ENCODE data around the gene CYP4F2.
"Not testable (repeated sequence)": the region's sequence is repeated elsewhere in the genome, so short reads cannot be mapped to it uniquely, and the experiment has no call there.

Gene CYP4F2

DNA sequence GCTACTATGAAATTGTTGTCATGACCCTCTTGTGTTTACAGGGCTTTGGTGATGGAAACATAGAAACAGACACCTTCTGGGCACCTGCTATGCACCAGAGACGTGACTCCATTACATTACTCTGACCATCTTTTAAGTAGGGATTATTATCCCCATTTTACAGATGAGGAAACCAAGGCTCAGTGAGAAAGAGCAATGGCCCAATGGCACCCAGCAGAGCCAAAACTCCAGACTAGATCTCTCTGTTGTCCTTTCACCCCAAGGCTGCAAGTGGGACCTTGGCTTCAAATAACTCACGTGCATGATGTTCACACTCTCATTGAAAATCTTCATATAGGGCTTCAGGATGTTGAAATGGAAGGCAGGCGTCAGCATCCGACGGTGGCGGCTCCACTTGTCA lies 5.9 kb downstream of the CYP4F2 start:
- POLR2A ChIA-PET = no interaction called here
- TF ChIP-seq, protein P1, sequence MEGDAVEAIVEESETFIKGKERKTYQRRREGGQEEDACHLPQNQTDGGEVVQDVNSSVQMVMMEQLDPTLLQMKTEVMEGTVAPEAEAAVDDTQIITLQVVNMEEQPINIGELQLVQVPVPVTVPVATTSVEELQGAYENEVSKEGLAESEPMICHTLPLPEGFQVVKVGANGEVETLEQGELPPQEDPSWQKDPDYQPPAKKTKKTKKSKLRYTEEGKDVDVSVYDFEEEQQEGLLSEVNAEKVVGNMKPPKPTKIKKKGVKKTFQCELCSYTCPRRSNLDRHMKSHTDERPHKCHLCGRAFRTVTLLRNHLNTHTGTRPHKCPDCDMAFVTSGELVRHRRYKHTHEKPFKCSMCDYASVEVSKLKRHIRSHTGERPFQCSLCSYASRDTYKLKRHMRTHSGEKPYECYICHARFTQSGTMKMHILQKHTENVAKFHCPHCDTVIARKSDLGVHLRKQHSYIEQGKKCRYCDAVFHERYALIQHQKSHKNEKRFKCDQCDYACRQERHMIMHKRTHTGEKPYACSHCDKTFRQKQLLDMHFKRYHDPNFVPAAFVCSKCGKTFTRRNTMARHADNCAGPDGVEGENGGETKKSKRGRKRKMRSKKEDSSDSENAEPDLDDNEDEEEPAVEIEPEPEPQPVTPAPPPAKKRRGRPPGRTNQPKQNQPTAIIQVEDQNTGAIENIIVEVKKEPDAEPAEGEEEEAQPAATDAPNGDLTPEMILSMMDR (IDR thresholded peaks at IDR 0.05; ENCODE audit: control extremely low read depth, extremely low read depth, low read depth, missing control alignments) = no peak
- DNase-seq (ENCODE audit: extremely low spot score) = no peak
- CTCF ChIA-PET = no interaction called here

DNA sequence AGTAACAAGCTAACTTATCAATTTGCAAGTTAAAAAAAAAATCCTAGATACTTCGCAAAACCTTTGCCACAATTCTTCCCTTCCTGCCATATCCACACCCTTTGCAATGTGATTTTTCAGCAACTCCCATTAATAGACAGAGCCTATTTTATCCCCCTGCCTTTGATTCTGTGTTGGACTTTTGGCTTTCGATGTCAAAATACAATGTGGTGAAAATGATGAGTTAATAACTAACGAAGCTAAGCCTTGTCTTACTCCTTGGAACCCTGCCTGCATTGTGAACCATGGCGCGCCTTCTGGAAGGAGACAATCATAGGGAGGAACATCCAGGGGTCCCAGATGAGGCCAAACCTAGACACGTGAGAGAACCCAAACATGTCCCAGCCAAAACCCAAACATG lies 6.4 kb downstream of the CYP4F2 start:
- POLR2A ChIA-PET = no interaction called here
- TF ChIP-seq, protein P1 (IDR thresholded peaks at IDR 0.05; ENCODE audit: control extremely low read depth, extremely low read depth, low read depth, missing control alignments) = no peak
- CTCF ChIA-PET = no interaction called here
- DNase-seq (ENCODE audit: extremely low spot score) = no peak

GRCh38 chr19:15889339-15889738 lies 8.5 kb downstream of the CYP4F2 start:
- DNase-seq (ENCODE audit: extremely low spot score); CTCF ChIA-PET; POLR2A ChIA-PET: not testable (repeated sequence)

GRCh38 chr19:15885919-15886318 lies 12.0 kb downstream of the CYP4F2 start:
- DNase-seq (ENCODE audit: extremely low spot score) = no peak
- TF ChIP-seq, protein P1 (IDR thresholded peaks at IDR 0.05; ENCODE audit: control extremely low read depth, extremely low read depth, low read depth, missing control alignments) = no peak
- POLR2A ChIA-PET = no interaction called here
- CTCF ChIA-PET = no interaction called here

DNA sequence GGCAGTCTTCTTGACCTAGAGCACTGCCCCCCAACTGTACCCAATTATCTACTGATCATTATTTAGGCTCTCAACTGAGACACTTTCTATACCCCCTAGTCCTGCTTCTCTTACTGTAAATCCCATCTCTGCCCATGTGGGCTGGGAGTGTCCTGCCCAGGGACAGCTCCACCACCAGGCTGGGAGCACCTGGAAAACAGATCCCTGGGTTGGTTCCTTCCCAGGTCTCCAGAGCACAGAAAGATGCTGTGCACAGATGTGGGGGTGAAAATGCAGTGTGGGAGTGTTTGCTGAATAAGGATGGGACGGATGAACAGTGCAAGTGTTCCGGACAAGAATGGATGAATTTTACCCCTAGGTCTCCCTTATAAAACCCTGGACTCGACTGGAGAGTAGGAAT lies 12.7 kb downstream of the CYP4F2 start:
- DNase-seq (ENCODE audit: extremely low spot score) = no peak
- TF ChIP-seq, protein P1 (IDR thresholded peaks at IDR 0.05; ENCODE audit: control extremely low read depth, extremely low read depth, low read depth, missing control alignments) = no peak
- ChIA-PET POLR2A (no interaction called here), CTCF (no interaction called here)

GRCh38 chr19:15883329-15883728 lies 14.5 kb downstream of the CYP4F2 start:
- DNase-seq (ENCODE audit: extremely low spot score); POLR2A ChIA-PET; CTCF ChIA-PET: not testable (repeated sequence)

DNA sequence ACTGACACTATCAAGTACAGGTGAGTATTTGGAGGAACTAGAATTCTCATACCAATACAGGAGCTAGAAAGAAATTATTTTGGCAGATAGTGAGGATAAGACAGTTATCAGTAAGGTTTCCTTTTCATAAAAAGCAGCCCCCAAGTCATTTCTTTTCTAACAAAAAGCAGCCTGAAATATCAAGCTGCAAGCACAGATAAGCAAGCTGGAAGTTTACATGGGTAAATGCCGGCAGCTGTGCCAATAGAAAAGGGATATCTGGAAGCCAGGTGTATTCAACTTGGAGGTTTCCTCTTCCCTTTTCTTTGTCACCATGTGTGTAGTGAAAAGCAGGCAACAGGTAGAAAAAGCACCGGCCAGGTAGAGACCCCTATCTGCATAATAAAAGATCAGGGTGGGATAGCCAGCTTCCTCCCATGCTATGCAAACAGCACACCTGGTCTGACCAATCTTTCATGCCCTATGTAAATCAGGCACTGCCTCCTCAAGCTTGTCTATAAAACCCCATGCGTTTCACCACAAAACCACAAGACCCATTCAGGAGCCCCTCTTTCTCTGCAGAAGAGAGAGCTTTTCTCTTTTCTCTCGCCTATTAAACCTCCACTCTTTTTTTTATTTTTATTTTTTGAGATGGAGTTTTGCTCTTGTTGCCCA lies 22.9 kb downstream of the CYP4F2 start:
- CTCF ChIA-PET = no interaction called here

DNA sequence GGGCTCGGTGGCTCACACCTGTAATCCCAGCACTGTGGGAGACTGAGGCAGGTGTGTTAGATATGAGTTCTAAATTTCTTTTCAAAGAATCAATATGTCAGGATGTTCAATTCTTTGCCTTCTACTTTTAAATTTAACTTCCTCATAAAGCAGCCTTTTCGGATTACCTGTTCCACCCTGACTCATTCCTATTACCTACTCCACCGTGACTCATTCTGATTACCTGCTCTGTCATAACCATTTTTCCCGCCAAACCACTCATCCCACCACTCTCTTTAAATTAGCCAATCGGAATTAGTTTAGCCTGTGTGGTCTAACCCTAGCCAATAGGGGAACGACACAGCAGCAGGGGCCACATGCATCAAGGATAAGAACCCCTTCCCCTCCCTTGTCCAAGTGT lies 24.1 kb downstream of the CYP4F2 start:
- CTCF ChIA-PET; DNase-seq (ENCODE audit: extremely low spot score); POLR2A ChIA-PET: not testable (repeated sequence)

More for the DNA sequence above, 22.9 kb downstream of the CYP4F2 start:
- DNase-seq (ENCODE audit: extremely low spot score) = no peak
- TF ChIP-seq, protein P1 (IDR thresholded peaks at IDR 0.05; ENCODE audit: control extremely low read depth, extremely low read depth, low read depth, missing control alignments) = no peak
- POLR2A ChIA-PET = no interaction called here

Data from GM10248 (cell line).